PC-3 (cell line): ENCODE data around the gene C7orf57. TPM values are rescaled to one million over a fixed set of nuclear protein-coding genes. Genes with fewer than 3 reads are reported as not detected.
A peak's percentile ranks its signal among the peaks of the same experiment; 100 is the strongest.

Experiments
- ATAC-seq: fragments of 200-7000 bp; cut with Tn5 transposase; 2 replicates; pipeline ENCODE4 v1.9.1; 2020; ENCODE audit warnings: mild to moderate bottlenecking, moderate library complexity
- BruUV-seq: library from RNA; stranded (reverse); fragments of 400-500 nt; replicated peaks from 2 replicates; lab custom pipeline; 2021; lab: Mats Ljungman, UMichigan
- CTCF ChIA-PET: fragments of 300-600 bp; sonication (Branson Sonifier 250); formaldehyde crosslinking; loops from one replicate; lab custom pipeline; 2022; ENCODE audit warnings: antibody characterized with exemption; lab: Charles Lee
- POLR2A ChIA-PET: fragments of 300-600 bp; sonication (Branson Sonifier 250); formaldehyde crosslinking; loops from one replicate; lab custom pipeline; 2022; ENCODE audit warnings: antibody characterized with exemption; ENCODE audit not compliant: unreplicated experiment; lab: Charles Lee
- DNase-seq: peaks from one replicate; pipeline ENCODE4 v3.0.0-alpha.2; 2015
- H2AFZ ChIP-seq: fragments of 300-600 bp; sonication (generic); 2 replicates; pipeline ENCODE4 v1.6.0; 2016; ENCODE audit warnings: antibody characterized with exemption, low read length
- H3F3A ChIP-seq: fragments of 300-600 bp; sonication (generic); one replicate; pipeline ENCODE4 v1.6.0; 2017; ENCODE audit warnings: antibody characterized with exemption, low read length, control low read depth, mild to moderate bottlenecking; ENCODE audit not compliant: unreplicated experiment
- H3K27ac ChIP-seq: fragments of 300-600 bp; sonication (generic); 2 replicates; pipeline ENCODE4 v1.5.1; 2016; ENCODE audit warnings: mild to moderate bottlenecking, low read length
- H3K27me3 ChIP-seq: fragments of 300-600 bp; sonication (generic); 2 replicates; pipeline ENCODE4 v1.6.1; 2016; ENCODE audit warnings: low read length, mixed read lengths
- H3K36me3 ChIP-seq: fragments of 300-600 bp; sonication (generic); 2 replicates; pipeline ENCODE4 v1.6.1; 2016; ENCODE audit warnings: low read depth, mixed run types, low read length, mixed read lengths
- H3K4me1 ChIP-seq: fragments of 300-600 bp; sonication (generic); 2 replicates; pipeline ENCODE4 v1.5.1; 2016; ENCODE audit warnings: low read length; ENCODE audit not compliant: insufficient read depth
- H3K4me2 ChIP-seq: fragments of 300-600 bp; sonication (generic); 2 replicates; pipeline ENCODE4 v1.6.0; 2016; ENCODE audit warnings: low read length
- H3K4me3 ChIP-seq: fragments of 300-600 bp; sonication (generic); 2 replicates; pipeline ENCODE4 v1.5.1; 2016; ENCODE audit warnings: mild to moderate bottlenecking, low read length, mixed read lengths
- H3K79me2 ChIP-seq: fragments of 300-600 bp; sonication (generic); 2 replicates; pipeline ENCODE4 v1.6.1; 2017; ENCODE audit warnings: low read length, mixed read lengths
- H3K9ac ChIP-seq: fragments of 300-600 bp; sonication (generic); 2 replicates; pipeline ENCODE4 v1.6.0; 2016; ENCODE audit warnings: mild to moderate bottlenecking, low read length
- H3K9me2 ChIP-seq: fragments of 300-600 bp; sonication (generic); replicated peaks from 2 replicates; pipeline ENCODE4 v1.6.1; 2016; ENCODE audit warnings: mixed run types, low read length, mixed read lengths
- H3K9me3 ChIP-seq: fragments of 300-600 bp; sonication (generic); 2 replicates; pipeline ENCODE4 v1.6.1; 2016; ENCODE audit warnings: low read length, mixed read lengths
- H4K20me1 ChIP-seq: fragments of 300-600 bp; sonication (generic); 2 replicates; pipeline ENCODE4 v1.6.1; 2016; ENCODE audit warnings: low read length, mixed read lengths
- EZH2 ChIP-seq: fragments of 300-600 bp; sonication (generic); IDR thresholded peaks from one replicate; pipeline ENCODE4 v1.6.1; 2017; ENCODE audit warnings: antibody characterized with exemption, mild to moderate bottlenecking, low read length; ENCODE audit not compliant: unreplicated experiment
- EZH2phosphoT487 ChIP-seq: fragments of 300-600 bp; sonication (generic); IDR thresholded peaks from 2 replicates; pipeline ENCODE4 v1.6.1; 2018; ENCODE audit warnings: mild to moderate bottlenecking, antibody characterized with exemption, low read length, borderline replicate concordance
- intact Hi-C: fragments of 100-400 bp; cut with micrococcal nuclease; formaldehyde crosslinking; loops from 2 replicates; pipeline ENCODE4 v1.9.0; 2023
- total RNA-seq: library from RNA; depleted of rRNA; stranded (reverse); fragments of >200 nt; gene quantifications from 2 replicates; pipeline ENCODE4 v1.2.3, GENCODE V29; 2014
- TF ChIP-seq, protein P1 (sequence below): fragments of 300-600 bp; sonication (generic); conservative IDR thresholded peaks from 2 replicates; pipeline ENCODE4 v1.5.1; 2017; ENCODE audit warnings: antibody characterized with exemption, low read depth, mild to moderate bottlenecking, low read length

C7orf57 gene
- total RNA-seq, 1 experiment from 2014 or later: 0.15 TPM

DNA sequence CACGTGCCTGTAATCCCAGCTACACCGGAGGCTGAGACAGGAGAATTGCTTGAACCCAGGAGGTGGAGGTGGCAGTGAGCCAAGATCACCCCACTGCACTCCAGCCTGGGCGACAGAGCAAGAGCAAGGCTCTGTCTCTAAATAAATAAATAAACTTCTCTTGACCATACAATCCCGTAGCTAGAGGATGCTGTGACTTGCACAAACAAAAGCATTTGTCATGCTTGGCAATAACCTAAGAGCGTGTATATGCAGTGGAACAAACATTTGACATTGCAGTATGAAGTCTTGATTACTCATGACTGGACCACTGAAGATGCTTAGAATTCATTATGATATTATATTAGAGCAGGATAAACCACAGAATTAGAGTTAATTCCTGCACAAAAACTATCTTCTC, 1.4 kb upstream of the C7orf57 start:
- CTCF ChIA-PET: no interaction called here
- POLR2A ChIA-PET: no interaction called here

DNA sequence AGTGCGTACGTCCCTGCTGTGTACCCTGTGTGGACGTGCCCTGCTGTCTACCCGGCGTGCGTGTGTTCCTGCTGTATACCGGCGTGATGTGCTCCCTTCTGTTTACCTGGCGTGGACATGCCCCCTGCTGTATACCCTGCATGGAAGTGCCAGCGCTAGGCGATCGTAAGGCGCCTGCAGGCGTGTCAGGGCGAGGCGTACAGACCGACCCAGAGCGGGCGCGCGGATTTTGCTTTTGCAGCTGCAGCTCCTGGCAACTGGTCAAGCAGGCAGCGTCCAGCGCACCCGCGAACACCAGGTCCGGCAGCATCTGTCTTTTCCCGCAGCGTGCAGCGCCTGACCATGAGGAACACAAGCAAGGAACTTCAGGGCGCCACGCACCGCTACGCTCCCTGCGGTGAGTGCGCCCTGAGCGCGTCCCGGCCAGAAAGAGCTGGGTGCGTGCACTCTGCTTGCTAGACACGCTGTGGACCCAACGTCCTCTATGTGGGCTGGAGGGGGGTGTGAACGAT, 680 bp downstream of the C7orf57 start:
- Histone ChIP-seq H3K9me3 (no peaks in the 10 kb centered on the region), H3K4me3 (peak overlapping the region; percentile 74), H3K27me3 (no peaks in the 10 kb centered on the region), H3K4me2 (peak overlapping the region; percentile 100), H3K79me2 (no peaks in the 10 kb centered on the region), H3K27ac (no peak overlapping the region), H3K4me1 (peaks cover 13% of the 10 kb centered on the region), H3K36me3 (no peaks in the 10 kb centered on the region), H4K20me1 (no peaks in the 10 kb centered on the region), H2AFZ (peak overlapping the region; percentile 97), H3K9me2 (no peaks in the 10 kb centered on the region), H3F3A (no peaks in the 10 kb centered on the region), H3K9ac (no peak overlapping the region)
- BruUV-seq: no TSS peak
- peak; percentile 24 for DNase-seq
- POLR2A ChIA-PET: no interaction called here
- CTCF ChIA-PET: no interaction called here
- no peak for TF ChIP-seq EZH2phosphoT487
- TF ChIP-seq, protein P1, sequence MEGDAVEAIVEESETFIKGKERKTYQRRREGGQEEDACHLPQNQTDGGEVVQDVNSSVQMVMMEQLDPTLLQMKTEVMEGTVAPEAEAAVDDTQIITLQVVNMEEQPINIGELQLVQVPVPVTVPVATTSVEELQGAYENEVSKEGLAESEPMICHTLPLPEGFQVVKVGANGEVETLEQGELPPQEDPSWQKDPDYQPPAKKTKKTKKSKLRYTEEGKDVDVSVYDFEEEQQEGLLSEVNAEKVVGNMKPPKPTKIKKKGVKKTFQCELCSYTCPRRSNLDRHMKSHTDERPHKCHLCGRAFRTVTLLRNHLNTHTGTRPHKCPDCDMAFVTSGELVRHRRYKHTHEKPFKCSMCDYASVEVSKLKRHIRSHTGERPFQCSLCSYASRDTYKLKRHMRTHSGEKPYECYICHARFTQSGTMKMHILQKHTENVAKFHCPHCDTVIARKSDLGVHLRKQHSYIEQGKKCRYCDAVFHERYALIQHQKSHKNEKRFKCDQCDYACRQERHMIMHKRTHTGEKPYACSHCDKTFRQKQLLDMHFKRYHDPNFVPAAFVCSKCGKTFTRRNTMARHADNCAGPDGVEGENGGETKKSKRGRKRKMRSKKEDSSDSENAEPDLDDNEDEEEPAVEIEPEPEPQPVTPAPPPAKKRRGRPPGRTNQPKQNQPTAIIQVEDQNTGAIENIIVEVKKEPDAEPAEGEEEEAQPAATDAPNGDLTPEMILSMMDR: no peak
- TF ChIP-seq EZH2: no peak
- ATAC-seq: peak; percentile 39
- intact Hi-C loops: loop anchor here (2.0 kb wide), 1 partner anchor 57 kb away; the partner anchor contains the start of gene HUS1

More for the DNA sequence above, 1.4 kb upstream of the C7orf57 start:
- H3K4me3 ChIP-seq: no peak overlapping the region
- no peak overlapping the region for H3K4me2 ChIP-seq
- no peak overlapping the region for H3K9ac ChIP-seq
- no TSS peak for BruUV-seq
- peak; percentile 53 for ATAC-seq
- H3K4me1 ChIP-seq: peaks cover 10% of the 10 kb centered on the region
- H3K27ac ChIP-seq: no peak overlapping the region
- H3K27me3 ChIP-seq: no peaks in the 10 kb centered on the region
- intact Hi-C loops: loop anchor here (1.0 to 2.0 kb wide), 2 partner anchors 51 to 55 kb away; partner anchors contain the start of gene HUS1
- peak; percentile 75 for DNase-seq
- H3K9me2 ChIP-seq: no peaks in the 10 kb centered on the region
- no peaks in the 10 kb centered on the region for H3K79me2 ChIP-seq
- H3F3A ChIP-seq: no peaks in the 10 kb centered on the region
- H3K9me3 ChIP-seq: no peaks in the 10 kb centered on the region
- no peak for TF ChIP-seq EZH2
- no peak for TF ChIP-seq EZH2phosphoT487
- TF ChIP-seq, protein P1: no peak
- no peak overlapping the region for H2AFZ ChIP-seq
- H3K36me3 ChIP-seq: no peaks in the 10 kb centered on the region
- H4K20me1 ChIP-seq: no peaks in the 10 kb centered on the region

DNA sequence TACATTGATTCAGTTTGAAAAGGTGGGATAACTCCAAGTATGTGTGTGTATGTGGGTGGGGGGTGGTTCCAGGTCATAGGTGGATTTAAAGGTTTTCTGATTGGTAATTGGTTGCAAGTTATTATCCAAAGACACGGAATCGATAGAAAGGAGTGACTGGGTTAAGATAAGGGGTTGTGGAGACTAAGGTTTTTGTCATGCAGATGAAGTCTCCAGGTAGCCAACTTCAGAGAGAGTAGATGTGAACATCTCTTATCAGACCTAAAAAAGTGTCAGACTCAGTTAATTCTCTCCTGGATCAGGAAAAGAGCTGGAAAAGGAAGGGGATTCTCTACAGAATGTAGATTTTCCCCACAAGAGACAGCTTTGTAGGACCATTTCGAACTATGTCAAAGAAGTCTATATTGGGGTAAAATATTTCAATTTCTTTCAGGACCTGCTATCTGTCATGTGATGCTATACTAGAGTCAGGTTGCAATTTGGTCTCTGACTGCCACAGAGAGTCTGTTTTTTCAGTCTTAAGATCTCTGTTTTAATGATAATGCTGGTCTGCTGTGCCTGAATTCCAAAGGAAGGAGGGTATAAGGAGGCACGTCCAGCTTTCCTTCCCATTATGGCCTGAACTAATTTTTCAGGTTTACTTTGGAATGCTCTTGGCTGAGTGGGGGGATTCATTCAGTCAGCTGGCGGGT, 3.6 kb downstream of the C7orf57 start:
- ATAC-seq: no peak

More for the DNA sequence above, 3.6 kb downstream of the C7orf57 start:
- Histone ChIP-seq H3K9me2 (no peaks in the 10 kb centered on the region), H3K4me1 (peaks cover 32% of the 10 kb centered on the region), H3K4me2 (no peak overlapping the region), H3K36me3 (no peaks in the 10 kb centered on the region), H3K27me3 (no peaks in the 10 kb centered on the region), H2AFZ (no peak overlapping the region), H3K9ac (no peak overlapping the region), H3K9me3 (no peaks in the 10 kb centered on the region), H3F3A (no peaks in the 10 kb centered on the region), H3K79me2 (no peaks in the 10 kb centered on the region), H3K4me3 (no peak overlapping the region), H4K20me1 (no peaks in the 10 kb centered on the region), H3K27ac (no peak overlapping the region)
- ChIA-PET CTCF (no interaction called here), POLR2A (no interaction called here)
- intact Hi-C loops: no loop called here
- no peak for TF ChIP-seq EZH2phosphoT487
- TF ChIP-seq, protein P1: no peak
- TF ChIP-seq EZH2: no peak
- no peak for DNase-seq
- no TSS peak for BruUV-seq
